ENCODE measurements around the gene HERPUD1.
A peak's percentile ranks its signal among the peaks of the same experiment; 100 is the strongest.

Gene HERPUD1

GRCh38 chr16:56936491-56936890 lies 4.5 kb downstream of the HERPUD1 start:
- DNase-seq: no peak

- no peak for DNase-seq
These were observed 5.0 kb downstream of the HERPUD1 start for GRCh38 chr16:56936950-56937349.

- DNase-seq: no peak
These were observed 6.9 kb downstream of the HERPUD1 start for GRCh38 chr16:56938664-56939513.

- no peak for DNase-seq
These were observed 7.9 kb downstream of the HERPUD1 start for GRCh38 chr16:56939801-56940200.

- DNase-seq: no peak
These were observed 9.2 kb downstream of the HERPUD1 start for GRCh38 chr16:56941092-56941491.

GRCh38 chr16:56941856-56942331 lies 10.0 kb downstream of the HERPUD1 start:
- no peak for DNase-seq

GRCh38 chr16:56943761-56944375 lies 11.9 kb downstream of the HERPUD1 start:
- DNase-seq: no peak

- DNase-seq: no peak
These were observed 13.3 kb downstream of the HERPUD1 start for GRCh38 chr16:56944954-56945839.

GRCh38 chr16:56945847-56946527 lies 14.0 kb downstream of the HERPUD1 start:
- DNase-seq: no peak

GRCh38 chr16:56946767-56947603 lies 15.0 kb downstream of the HERPUD1 start:
- no peak for DNase-seq

- no peak for DNase-seq
These were observed 15.7 kb downstream of the HERPUD1 start for GRCh38 chr16:56947604-56947995.

- no peak for DNase-seq
These were observed 16.3 kb downstream of the HERPUD1 start for GRCh38 chr16:56948234-56948633.

GRCh38 chr16:56950051-56950450 lies 18.1 kb downstream of the HERPUD1 start:
- DNase-seq: no peak

GRCh38 chr16:56950455-56950854 lies 18.5 kb downstream of the HERPUD1 start:
- no peak for DNase-seq

GRCh38 chr16:56950881-56951771 lies 19.2 kb downstream of the HERPUD1 start:
- DNase-seq: peak; percentile 26

GRCh38 chr16:56953006-56953405 lies 21.1 kb downstream of the HERPUD1 start:
- no peak for DNase-seq

GRCh38 chr16:56956076-56956475 lies 24.1 kb downstream of the HERPUD1 start:
- DNase-seq: no peak

- DNase-seq: no peak
These were observed 24.8 kb downstream of the HERPUD1 start for GRCh38 chr16:56956756-56957155.

GRCh38 chr16:56960681-56961281 lies 28.8 kb downstream of the HERPUD1 start:
- DNase-seq: no peak

GRCh38 chr16:56961386-56961785 lies 29.4 kb downstream of the HERPUD1 start:
- DNase-seq: no peak

Measured in KG1 (cell line).